GM19463 (cell line): Measurements from ENCODE around the gene CLASP1.
"Not testable (repeated sequence)": the region's sequence is repeated elsewhere in the genome, so short reads cannot be mapped to it uniquely, and the experiment has no call there.

ENCODE experiments used
- ATAC-seq: cut with Tn5 transposase; IDR thresholded peaks from one replicate; pipeline ENCODE4 v1.9.1; 2021; ENCODE audit warnings: mild to moderate bottlenecking, moderate library complexity; ENCODE audit not compliant: unreplicated experiment

CLASP1 gene

GRCh38 chr2:121479882-121480522 lies 169.3 kb downstream of the CLASP1 start:
- ATAC-seq = no peak

GRCh38 chr2:121478996-121479745 lies 170.1 kb downstream of the CLASP1 start:
- no peak for ATAC-seq

- not testable (repeated sequence) for ATAC-seq
Measured at GRCh38 chr2:121478358-121478995, 170.8 kb downstream of the CLASP1 start.

GRCh38 chr2:121476684-121477083 lies 172.6 kb downstream of the CLASP1 start:
- no peak for ATAC-seq

GRCh38 chr2:121475811-121476571 lies 173.3 kb downstream of the CLASP1 start:
- no peak for ATAC-seq

- ATAC-seq = no peak
Measured at GRCh38 chr2:121473512-121473911, 175.8 kb downstream of the CLASP1 start.

- ATAC-seq = no peak
Measured at GRCh38 chr2:121472470-121472993, 176.7 kb downstream of the CLASP1 start.

GRCh38 chr2:121471532-121472469 lies 177.5 kb downstream of the CLASP1 start:
- ATAC-seq = no peak

- no peak for ATAC-seq
Measured at GRCh38 chr2:121470917-121471316, 178.3 kb downstream of the CLASP1 start.

GRCh38 chr2:121469356-121469755 lies 179.9 kb downstream of the CLASP1 start:
- no peak for ATAC-seq

GRCh38 chr2:121468936-121469335 lies 180.3 kb downstream of the CLASP1 start:
- no peak for ATAC-seq

GRCh38 chr2:121459291-121459690 lies 190.0 kb downstream of the CLASP1 start:
- no peak for ATAC-seq

GRCh38 chr2:121456325-121456724 lies 192.9 kb downstream of the CLASP1 start:
- no peak for ATAC-seq

- ATAC-seq = no peak
Measured at GRCh38 chr2:121455446-121455845, 193.8 kb downstream of the CLASP1 start.

- ATAC-seq = no peak
Measured at GRCh38 chr2:121454549-121455090, 194.6 kb downstream of the CLASP1 start.

- ATAC-seq = no peak
Measured at GRCh38 chr2:121451398-121451797, 197.9 kb downstream of the CLASP1 start.

- ATAC-seq = no peak
Measured at GRCh38 chr2:121450301-121450700, 199.0 kb downstream of the CLASP1 start.

GRCh38 chr2:121446647-121447241 lies 202.5 kb downstream of the CLASP1 start:
- no peak for ATAC-seq

- ATAC-seq = no peak
Measured at GRCh38 chr2:121442889-121443288, 206.4 kb downstream of the CLASP1 start.
